NCI-H2107 (cell line): ENCODE data around the gene DNAL1.
"Not testable (repeated sequence)": the region's sequence is repeated elsewhere in the genome, so short reads cannot be mapped to it uniquely, and the experiment has no call there.

Source experiments
- DNase-seq: peaks from one replicate; lab custom pipeline; 2025; lab: John Stamatoyannopoulos, UW

DNAL1 gene

DNA sequence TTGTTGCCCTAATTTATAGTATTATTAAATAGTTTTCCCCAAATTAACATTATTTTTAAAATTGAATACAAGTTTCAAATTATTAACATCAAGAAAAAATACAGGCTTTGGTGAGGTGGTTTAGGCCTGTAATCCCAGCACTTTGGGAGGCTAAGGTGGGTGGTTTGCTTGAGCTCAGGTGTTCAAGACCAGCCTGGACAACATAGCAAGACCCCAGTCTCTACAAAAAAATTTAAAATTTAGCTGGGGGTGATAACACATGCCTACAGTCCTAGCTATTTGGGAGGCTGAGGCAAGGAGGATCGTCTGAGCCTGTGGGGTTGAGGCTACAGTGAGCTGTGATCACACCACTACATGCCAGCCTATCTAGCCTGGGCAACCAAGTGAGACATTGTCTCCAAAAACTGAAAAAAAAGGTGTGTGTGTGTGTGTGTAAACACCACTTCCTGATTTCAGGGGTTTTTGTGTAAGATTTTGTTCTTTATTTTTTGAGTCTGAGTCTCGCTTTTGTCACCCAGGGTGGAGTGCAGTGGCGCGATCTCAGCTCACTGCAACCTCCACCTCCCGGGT lies 3.9 kb upstream of the DNAL1 start:
- DNase-seq = no peak

DNA sequence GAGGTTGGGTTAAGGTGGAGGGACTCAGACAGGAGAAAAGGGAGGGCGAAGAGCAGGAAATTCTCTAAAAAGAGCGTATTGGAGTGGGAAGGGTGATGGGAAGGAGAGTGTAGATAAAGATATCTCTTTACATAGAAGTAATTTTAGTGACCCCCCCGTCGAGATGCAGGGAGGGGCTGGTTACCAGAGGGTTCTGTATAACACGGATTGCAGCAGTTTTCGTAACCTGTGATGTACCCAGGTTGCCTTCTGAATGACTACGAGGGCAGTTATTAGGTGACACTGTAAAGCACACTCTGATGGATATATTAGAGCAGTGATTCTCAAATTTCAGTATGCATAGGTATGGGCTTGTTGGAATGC lies 443 bp downstream of the DNAL1 start:
- DNase-seq = no peak

DNA sequence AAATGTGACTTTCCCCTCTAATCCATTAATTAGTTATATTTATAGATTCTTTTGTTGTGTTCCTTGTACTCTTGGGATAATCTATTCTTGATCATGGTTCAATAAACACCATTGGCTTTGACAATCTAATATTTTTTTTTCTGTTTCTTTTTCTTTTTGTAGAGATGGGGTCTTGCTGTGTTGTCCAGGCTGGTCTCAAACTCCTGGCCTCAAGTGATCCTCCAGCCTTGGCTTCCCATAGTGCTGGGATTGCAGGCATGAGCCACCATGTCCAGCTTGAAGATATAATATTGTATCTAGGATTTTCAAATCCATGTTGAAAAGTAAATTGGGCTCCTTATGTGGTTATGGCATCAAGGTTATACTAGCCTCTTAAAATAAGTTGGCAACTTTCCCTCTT lies 6.2 kb downstream of the DNAL1 start:
- DNase-seq = no peak

DNA sequence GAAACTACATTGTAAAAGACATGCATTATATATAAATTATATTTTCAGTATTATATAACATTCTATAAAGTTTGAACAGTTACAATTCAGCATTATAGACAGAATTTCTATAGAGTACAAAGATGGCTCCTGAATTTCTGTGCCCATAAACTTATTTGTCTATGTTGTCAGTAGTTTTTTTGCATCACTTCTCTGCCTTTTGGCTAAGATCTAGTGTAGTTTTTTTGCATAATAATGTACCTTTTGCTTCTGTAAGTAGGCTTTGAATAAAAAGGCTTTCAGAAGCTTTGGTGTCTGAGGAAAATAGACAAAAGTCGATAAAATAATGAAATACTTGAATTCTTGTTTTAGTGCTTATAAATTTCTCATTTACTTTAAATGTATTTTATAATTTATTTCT lies 11.1 kb downstream of the DNAL1 start:
- DNase-seq = no peak

DNA sequence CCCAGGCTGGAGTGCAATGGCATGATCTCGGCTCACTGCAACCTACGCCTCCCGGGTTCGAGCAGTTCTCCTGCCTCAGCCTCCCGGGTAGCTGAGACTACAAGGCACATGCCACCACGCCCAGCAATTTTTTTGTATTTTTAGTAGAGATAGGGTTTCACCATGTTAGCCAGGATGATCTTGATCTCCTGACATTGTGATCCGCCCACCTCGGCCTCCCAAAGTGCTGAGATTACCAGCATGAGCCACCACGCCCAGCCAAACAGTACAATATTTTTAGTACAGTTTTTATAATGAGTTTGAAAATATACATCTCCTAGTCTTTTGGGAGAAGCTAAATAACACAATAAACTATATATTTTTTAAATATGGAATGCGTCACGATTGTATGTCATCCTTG lies 14.4 kb downstream of the DNAL1 start:
- not testable (repeated sequence) for DNase-seq

DNA sequence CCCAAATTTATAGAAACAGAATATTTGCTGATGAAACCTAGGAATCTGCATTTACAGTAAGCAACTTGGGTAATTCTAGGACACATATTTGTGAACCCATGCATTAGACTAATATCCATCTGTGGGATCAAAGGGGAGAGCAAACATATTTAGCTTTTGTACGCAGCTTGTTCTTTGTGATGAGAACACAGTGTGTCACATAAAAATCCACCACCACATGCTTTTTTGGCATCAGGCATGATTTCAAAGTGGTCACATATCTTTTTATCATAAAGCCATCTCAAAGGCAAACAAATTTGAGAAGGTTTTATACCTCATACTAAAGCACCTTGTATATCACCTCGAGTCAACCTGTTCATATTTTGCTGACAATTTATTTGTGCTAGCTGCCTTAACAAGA lies 15.7 kb downstream of the DNAL1 start:
- no peak for DNase-seq

DNA sequence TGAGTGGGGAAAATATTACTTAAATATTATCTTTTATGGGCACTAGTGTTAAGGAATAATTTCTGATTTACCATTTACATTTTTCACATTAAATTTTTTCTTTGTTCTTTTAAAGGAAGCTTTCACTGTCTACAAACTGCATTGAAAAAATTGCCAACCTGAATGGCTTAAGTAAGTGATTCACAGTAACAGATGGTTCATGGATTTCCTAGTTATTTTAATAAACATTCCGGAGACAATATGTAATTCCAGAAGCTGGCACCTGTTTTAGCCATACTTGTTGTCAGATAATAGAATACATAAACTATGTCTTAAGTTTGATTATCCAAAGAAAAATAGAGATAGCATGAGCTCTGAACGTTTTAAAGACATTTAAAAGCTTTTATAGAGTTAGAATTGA lies 17.1 kb downstream of the DNAL1 start:
- no peak for DNase-seq

DNA sequence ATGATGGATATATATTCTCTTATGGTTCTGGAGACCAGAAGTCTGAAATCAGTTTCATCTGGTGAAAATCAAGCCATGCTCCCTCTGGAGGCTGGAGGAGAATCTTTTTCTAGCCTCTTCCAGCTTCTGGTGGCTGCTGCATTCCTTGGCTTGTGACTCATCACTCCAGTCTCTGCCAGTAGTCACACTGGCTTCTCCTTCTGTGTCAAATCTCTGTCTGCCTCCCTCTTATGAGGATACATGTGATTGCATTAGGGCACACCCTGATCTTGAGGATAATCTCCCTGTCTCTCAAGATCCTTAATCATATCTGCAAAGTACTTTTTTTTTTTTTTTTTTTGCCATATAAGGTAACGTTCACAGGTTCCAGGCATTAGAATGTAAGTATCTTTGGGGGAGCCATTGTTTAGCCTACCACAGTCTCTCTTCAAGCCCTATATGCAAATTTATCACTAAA lies 17.7 kb downstream of the DNAL1 start:
- no peak for DNase-seq

DNA sequence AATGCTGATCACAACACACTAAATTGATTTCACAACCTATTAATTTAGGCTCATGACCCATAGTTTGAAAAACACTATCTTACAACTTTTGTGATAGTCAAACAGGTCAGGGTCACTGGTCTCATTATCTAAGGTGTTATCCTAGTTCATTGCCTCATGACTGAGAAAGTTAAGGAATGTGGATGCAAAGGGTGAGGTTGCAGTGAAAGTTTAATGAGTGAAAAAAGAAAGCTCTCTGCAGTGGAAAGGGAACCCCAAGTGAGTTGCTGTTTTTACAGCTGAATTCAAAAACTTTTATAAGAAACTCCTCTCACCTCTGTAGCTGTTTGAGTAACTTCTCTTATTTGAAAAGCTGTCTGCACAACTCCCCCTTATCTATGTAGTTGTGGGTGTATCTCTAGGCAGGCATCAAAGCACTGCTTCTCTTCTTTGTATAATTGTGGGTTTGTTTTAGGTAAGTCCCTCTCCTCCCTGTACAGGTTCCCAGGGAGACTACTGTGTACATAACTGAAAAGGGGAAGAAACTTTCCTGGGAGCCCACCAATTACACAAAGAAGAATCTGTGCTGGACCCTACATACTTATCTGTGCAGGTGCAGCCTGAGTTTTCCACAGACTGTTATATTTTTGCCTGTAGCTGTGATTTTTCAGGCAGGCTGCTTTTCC lies 18.9 kb downstream of the DNAL1 start:
- no peak for DNase-seq

DNA sequence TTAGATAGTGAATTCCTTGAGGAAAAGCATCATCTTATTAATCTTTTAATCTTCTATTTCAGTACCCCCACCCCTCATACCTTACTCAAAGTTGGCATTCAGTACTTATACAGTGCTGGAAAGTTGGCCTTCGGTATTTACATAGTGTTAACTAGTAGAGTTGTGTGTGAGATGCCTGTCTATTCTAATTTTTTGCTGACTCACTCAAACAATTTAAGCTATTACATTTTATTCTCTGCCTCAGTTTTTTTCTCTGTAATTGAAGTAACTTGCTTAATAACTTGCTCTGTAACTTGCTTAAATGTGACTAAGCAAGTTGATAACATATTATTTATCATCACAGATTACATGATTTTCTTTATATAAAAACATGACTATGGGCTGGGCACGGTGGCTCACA lies 20.3 kb downstream of the DNAL1 start:
- no peak for DNase-seq

DNA sequence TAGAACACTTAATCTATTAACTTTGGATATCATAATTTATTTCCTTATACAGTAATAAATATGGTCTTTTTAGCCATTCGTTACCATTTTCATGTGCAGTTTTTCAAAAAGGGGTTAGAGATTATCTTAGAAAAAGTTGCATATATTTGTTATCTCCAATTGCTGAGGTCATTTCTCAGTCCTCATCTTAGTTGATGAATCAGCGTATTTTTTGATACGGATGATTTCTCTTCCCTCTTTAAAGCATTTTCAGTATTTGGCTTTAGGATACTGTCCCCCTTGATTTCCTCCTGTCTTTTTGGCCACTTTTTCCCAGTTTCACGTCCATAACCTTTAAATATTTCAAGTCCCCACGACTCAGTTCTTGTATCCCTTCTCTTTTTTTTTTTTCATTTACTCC lies 21.8 kb downstream of the DNAL1 start:
- no peak for DNase-seq

DNA sequence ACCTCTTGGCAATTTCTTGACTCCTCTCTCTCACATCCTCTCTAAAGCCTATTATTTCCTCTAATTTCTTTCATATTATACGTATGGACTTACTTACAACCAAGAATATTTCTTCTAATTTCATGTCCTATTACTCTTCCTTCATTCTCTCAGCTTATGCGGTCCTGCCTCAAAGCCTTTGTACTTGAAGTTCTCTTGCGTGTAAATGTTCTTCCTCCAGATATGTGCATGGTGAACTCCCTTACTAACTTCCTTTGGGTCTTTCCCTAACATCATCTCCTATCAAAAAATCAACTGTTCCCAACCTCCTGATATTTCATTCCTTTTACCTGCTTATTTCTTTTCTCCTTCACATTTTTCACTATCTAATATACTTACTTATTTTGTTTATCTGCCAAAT lies 23.1 kb downstream of the DNAL1 start:
- no peak for DNase-seq

DNA sequence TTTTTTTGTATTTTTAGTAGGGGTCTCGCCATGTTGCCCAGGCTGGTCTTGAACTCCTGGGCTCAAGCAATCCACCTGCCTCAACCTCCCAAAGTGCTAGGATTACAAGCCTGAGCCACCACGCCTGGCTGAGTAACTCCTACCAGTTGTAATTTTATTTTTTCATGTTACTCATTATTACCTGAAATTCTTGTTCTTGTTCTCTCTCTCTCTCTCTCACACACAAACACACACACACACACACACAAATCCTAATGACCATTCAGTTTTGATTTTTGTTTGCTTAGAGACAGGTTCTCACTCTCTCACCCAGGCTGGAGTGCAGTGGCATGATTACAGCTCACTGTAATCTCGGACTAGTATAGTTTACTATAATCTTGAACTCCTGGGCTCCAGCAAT lies 30.2 kb downstream of the DNAL1 start:
- DNase-seq = no peak

DNA sequence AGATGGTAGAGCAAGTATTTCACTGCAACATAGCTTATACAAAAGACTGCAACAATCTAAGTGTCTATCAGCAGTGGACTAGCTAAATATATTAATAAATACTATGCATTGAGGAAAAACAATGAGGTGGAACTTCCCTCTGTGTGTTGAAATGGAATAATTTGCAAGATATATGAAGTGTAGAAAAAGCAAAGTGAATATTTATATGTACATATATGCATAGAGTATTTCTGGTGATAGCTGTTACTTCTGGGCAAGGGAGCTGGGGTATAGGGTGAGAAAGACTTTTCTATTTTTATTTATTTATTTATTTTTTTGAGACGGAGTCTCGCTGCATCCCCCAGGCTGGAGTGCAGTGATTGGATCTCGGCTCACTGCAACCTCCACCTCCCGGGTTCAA lies 33.9 kb downstream of the DNAL1 start:
- no peak for DNase-seq

DNA sequence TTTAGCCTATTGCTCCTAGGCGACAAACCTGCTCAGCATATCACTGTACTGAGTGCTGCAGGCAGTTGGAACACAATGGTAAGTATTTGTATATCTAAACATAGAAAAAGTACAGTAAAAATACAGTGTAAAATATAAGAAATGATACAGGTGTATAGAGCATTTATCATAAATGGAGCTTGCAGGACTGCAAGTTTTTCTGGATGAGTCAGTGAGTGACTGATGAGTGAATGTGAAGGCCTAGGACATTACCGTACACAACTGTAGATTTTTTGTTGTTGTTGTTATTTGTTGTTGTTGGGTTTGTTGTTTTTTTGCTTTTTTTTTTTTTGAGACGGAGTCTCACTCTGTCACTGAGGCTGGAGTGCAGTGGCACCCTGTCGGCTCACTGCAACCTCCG lies 36.0 kb downstream of the DNAL1 start:
- DNase-seq = no peak

DNA sequence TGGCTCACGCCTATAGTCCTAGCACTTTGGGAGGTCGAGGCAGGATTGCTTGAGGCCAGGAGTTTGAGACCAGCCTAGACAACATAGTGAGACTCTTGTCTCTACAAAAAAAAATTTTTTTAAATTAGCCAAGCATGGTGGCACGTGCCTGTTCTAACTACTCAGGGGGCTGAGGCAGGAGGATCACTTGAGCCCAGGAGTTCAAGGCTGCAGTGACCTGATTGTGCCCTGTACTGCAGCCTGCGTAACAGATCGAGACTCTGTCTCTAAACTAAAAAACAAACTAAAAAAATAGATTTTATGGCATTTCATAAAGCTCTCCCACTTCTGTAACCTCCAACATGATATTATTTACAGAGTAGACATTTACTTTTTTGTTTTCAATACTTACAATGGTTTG lies 39.8 kb downstream of the DNAL1 start:
- no peak for DNase-seq

DNA sequence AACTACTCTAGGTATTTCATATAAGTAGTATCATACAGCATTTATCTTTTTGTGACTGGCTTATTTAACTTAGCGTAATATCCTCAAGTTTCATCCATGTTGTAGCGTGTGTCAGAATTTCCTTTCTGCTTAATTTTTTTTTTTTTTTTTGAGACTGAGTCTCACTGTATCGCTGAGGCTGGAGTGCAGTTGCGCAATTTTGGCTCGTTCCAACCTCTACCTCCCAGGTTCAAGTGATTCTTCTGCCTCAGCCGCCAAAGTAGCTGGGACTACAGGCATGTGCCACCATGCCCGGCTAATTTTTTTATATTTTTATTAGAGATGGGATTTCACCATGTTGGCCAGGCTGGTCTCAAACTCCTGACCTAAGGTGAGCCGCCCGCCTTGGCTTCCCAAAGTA lies 40.5 kb downstream of the DNAL1 start:
- DNase-seq = no peak

DNA sequence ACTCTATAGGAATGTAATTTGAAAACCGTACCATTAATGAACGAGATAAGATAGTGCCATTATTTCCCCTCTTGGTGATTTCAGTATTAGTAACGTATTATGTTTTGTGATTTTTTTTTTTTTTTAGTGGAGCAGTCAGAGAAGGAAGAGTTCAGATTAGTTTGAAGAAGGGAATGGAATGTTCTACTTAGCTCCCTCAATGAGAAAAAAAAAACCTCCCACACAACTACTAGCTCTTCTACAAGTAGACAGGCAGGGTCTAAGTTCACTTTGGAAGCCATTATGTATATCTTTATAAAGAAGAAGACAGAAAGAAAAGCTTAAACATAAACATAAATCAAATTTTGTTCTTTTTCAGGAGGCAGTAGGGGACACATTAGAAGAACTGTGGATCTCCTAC lies 42.1 kb downstream of the DNAL1 start:
- DNase-seq = no peak

DNA sequence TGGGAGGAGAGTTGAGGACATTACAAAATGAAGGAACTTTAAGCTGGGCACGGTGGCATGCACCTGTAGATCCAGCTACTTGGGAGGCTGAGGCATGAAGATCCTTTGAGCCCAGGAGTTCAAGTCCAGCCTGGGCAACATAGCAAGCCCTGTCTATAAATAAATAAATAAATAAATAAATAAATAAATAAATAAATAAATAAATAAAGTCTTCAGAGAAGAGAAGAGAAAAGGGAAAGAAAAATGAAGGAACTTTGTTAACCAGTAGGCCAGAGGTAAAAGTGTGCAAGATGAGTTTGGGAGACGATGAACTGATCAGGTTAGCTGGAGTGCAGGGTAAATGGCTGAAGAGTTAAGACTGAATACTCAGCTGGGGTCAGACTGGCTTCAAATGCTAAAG lies 49.3 kb downstream of the DNAL1 start:
- DNase-seq = no peak

DNA sequence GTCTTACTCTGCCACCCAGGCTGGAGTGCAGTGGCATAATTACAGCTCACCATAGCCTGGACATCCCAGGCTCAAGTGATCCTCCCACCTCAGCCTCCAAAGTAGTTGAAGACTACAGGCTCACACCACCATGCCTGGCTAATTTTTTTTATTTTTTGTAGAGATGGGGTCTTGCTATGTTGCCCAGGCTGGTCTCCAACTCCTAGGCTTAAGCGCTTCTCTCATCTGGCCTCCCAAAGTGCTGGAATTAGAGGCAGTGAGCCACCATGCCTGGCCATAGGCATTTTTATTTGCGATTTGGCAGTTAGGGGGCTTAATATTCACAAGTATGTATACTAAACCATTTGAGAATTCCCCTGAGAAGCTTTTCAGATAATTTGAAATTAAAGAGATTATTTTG lies 50.3 kb downstream of the DNAL1 start:
- no peak for DNase-seq

DNA sequence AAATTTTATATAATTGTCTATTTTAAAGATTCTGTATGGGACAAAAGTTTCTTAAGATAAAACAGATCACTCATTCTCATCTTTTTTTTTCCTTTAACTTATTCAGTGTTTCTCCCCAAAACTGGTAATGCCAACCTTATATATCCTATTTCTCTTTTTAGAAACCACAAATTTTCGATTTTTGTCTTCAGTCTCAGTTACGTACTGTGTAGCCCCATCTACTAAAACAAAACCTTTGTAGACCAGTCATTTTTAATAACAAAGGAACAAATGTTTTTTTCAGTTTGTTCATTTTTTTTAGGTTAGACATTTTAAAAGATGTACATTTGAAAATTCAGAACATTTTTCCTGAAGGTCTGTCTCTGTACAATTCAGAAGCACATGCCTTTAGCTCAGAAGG lies 51.2 kb downstream of the DNAL1 start:
- no peak for DNase-seq

DNA sequence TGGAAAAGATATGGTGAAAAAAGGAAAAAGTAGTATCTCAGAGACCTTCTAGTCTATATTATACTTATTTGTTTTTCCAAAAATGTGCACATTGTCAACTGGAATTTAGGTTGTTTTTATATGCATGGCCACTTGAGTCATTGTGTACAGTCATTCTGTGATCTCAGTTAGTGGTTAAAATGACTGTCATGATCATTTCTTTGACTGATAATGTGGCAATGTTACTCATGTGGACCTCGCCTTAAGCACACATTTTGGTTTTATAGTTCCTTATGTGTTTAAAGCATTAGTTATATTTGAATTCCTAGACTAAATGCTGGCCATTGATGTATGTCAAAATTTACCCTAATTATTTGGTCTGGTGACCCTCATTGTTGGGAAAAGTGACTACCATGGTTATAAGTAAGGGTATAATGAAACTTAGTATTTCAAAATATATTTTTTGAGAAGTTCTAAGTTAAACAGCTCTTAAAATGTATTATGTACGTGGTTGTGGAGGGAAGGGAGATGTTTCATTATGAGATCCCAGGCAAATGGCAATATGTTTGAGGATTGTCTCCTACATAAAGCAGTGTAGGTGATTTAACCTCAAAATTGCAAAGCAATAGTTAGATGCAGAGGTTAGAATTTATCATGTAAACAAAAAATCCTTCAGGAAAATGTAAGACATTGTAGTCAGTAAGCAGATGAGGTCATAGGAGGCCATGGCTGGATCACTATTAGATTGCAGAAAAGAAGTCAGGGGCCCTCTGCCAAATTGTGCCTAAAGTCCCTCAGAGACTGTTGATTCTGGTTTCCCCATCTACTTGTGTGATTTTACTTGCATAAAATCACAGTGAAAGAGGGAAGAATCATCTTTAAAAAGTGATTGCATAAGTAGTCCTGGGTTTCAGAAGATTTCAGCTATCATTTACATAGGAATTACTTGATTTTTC lies 51.9 kb downstream of the DNAL1 start:
- no peak for DNase-seq

DNA sequence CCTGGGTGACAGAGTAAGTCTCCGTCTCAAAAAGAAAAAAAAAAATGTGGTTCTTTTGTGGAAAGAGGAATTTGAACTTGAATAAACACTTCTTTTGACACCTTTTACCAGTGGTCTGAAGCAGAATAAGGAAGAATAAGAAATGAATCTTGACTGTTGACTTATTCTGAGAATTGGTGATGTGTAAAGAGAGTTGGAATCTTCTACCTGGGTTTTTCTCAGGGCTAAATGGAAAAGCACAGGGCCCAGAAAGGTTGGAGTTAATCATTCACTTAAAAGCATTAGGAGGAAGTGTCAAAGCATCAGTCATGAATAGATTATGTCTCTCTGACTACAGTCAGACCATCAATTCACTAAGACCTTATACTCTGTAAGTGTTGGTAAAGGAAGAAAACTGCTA lies 55.5 kb downstream of the DNAL1 start:
- DNase-seq = no peak
